WERI-Rb-1 (cell line): ENCODE measurements around the gene TRAPPC3.
A peak's percentile ranks its signal among the peaks of the same experiment; 100 is the strongest.

Source experiments
- DNase-seq: peaks from one replicate; pipeline ENCODE4 v3.0.0-alpha.2; 2020
- H3K27ac ChIP-seq: fragments of 250-450 bp; sonication (Bioruptor Pico); 2 replicates; pipeline ENCODE4 v1.5.1; 2020; ENCODE audit warnings: mild to moderate bottlenecking, moderate library complexity
- H3K27me3 ChIP-seq: fragments of 250-450 bp; sonication (Bioruptor Pico); 2 replicates; pipeline ENCODE4 v1.5.1; 2021; ENCODE audit warnings: mild to moderate bottlenecking, low read depth, moderate library complexity; ENCODE audit not compliant: insufficient read depth, severe bottlenecking
- H3K36me3 ChIP-seq: fragments of 250-450 bp; sonication (Bioruptor Pico); 2 replicates; pipeline ENCODE4 v1.5.1; 2020; ENCODE audit warnings: mild to moderate bottlenecking, moderate library complexity
- H3K4me3 ChIP-seq: 2 replicates; pipeline ENCODE4 v1.5.1; 2011; ENCODE audit warnings: low read depth, mild to moderate bottlenecking, control low read depth, low read length
- H3K9me3 ChIP-seq: fragments of 250-450 bp; sonication (Bioruptor Pico); 2 replicates; pipeline ENCODE4 v1.5.1; 2021; ENCODE audit warnings: mild to moderate bottlenecking, moderate library complexity; ENCODE audit not compliant: severe bottlenecking
- TF ChIP-seq, protein P1 (sequence below): IDR thresholded peaks from 2 replicates; pipeline ENCODE4 v1.5.1; 2011; ENCODE audit warnings: low read depth, mild to moderate bottlenecking, control low read depth, inconsistent platforms, low read length

The TRAPPC3 gene

DNA sequence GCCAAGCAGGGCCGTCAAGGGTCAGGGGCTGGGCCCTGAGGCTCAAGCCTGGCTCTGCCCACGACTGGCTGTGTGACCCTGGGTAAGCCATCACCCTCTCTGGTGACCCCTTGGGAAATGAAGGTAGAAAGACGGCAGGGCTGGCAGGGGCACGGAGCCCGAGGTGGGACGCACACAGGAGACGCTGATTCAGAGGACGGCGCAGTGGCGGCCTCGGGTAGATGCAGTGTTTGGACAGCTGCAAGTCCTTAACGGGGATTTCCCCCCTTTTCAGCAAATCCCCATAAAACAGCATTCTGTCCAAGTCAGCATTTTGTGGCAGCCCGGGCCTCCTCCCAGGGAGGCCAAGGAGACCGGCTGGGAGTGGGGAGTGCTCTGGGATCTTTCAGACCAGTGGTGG, 41.0 kb downstream of the TRAPPC3 start:
- H3K9me3 ChIP-seq = no peaks in the 10 kb centered on the region
- no peak overlapping the region for H3K27ac ChIP-seq
- no peak overlapping the region for H3K4me3 ChIP-seq
- DNase-seq = no peak
- H3K36me3 ChIP-seq = no peaks in the 10 kb centered on the region
- TF ChIP-seq, protein P1, sequence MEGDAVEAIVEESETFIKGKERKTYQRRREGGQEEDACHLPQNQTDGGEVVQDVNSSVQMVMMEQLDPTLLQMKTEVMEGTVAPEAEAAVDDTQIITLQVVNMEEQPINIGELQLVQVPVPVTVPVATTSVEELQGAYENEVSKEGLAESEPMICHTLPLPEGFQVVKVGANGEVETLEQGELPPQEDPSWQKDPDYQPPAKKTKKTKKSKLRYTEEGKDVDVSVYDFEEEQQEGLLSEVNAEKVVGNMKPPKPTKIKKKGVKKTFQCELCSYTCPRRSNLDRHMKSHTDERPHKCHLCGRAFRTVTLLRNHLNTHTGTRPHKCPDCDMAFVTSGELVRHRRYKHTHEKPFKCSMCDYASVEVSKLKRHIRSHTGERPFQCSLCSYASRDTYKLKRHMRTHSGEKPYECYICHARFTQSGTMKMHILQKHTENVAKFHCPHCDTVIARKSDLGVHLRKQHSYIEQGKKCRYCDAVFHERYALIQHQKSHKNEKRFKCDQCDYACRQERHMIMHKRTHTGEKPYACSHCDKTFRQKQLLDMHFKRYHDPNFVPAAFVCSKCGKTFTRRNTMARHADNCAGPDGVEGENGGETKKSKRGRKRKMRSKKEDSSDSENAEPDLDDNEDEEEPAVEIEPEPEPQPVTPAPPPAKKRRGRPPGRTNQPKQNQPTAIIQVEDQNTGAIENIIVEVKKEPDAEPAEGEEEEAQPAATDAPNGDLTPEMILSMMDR = no peak
- no peaks in the 10 kb centered on the region for H3K27me3 ChIP-seq

DNA sequence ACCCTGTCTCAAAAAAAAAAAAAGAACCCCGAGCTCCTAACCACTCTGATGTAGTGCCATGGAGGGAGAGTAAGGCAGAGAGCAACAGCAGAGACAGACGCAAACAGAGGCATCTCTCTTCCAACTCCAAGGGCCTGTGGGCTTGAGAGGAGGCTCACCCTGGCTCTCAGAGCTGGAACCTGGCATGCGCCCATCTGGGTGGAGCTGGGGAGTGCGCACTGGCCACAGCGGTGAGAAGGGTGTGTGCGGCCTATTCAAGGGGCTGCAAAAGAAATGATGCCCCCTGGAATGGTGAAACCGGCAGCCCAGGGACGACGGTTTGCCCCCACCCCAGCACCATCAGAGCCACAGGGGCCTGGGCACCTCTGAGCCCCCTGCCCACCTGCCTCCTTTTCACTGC, 41.9 kb downstream of the TRAPPC3 start:
- Histone ChIP-seq H3K27me3 (no peaks in the 10 kb centered on the region), H3K9me3 (no peaks in the 10 kb centered on the region), H3K36me3 (no peaks in the 10 kb centered on the region), H3K4me3 (no peak overlapping the region), H3K27ac (no peak overlapping the region)
- DNase-seq = no peak
- TF ChIP-seq, protein P1 = no peak

DNA sequence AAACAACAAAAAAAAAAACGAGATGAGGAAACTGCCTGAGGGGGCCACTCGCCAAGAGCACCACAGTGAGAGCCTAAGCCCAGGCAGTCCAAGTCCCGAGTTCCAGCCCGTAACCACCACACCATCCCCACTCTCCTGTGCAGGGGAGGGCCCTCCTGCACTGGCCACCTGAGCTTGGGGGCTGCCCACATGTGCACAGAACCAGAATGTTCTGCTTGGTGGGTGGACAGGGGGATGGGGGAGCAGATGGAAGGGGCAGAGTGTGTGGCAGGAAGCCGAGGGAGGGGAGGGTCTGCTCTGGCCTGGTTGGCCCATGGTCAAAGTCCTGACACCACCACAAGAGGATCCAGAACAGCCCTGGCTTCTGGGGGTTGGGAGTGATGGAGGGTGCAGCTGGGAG, 43.0 kb downstream of the TRAPPC3 start:
- no peak for DNase-seq
- no peaks in the 10 kb centered on the region for H3K36me3 ChIP-seq
- no peak overlapping the region for H3K4me3 ChIP-seq
- no peak overlapping the region for H3K27ac ChIP-seq
- H3K27me3 ChIP-seq = no peaks in the 10 kb centered on the region
- H3K9me3 ChIP-seq = no peaks in the 10 kb centered on the region
- TF ChIP-seq, protein P1 = no peak

DNA sequence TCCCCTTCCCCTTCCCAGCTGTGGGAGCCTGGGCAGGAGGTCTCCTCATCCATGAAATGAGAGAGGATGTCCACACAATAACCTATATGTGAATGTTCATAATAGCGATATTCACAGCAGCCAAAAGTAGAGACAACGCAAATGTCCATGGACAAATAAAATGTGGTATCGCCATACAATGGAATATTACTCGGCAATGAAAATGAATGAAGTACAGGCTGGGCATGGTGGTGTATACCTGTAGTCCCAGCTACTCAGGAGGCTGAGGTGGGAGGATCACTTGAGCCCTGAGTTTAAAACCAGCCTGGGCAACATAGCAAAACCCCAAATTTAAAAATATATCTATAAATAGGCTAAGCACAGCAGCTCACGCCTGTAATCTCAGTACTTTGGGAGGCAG, 47.7 kb downstream of the TRAPPC3 start:
- Histone ChIP-seq H3K9me3 (no peaks in the 10 kb centered on the region), H3K36me3 (no peaks in the 10 kb centered on the region), H3K27ac (no peak overlapping the region), H3K27me3 (no peaks in the 10 kb centered on the region), H3K4me3 (no peak overlapping the region)
- no peak for DNase-seq
- TF ChIP-seq, protein P1 = no peak

DNA sequence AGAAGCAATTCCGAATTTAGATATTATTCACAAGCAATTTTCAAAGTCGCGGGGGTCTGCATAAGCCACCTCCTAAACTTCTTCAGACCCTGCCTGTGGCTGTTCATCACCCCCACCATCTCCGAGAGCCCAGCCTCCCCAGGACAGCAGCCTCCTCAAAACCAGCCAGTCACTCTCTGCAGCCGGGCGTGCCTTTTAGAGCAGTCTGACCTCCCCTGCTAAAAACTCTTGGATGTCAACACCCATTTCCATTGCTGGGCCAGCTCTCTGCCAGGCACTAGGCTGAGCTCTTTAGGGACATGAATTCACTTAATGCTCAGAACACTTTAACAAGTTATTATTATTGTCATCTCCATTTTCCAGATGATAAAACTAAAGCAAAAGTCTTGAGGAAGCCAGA, 48.9 kb downstream of the TRAPPC3 start:
- no peak overlapping the region for H3K27ac ChIP-seq
- DNase-seq = no peak
- TF ChIP-seq, protein P1 = no peak
- H3K36me3 ChIP-seq = no peaks in the 10 kb centered on the region
- no peaks in the 10 kb centered on the region for H3K27me3 ChIP-seq
- no peak overlapping the region for H3K4me3 ChIP-seq
- H3K9me3 ChIP-seq = no peaks in the 10 kb centered on the region

DNA sequence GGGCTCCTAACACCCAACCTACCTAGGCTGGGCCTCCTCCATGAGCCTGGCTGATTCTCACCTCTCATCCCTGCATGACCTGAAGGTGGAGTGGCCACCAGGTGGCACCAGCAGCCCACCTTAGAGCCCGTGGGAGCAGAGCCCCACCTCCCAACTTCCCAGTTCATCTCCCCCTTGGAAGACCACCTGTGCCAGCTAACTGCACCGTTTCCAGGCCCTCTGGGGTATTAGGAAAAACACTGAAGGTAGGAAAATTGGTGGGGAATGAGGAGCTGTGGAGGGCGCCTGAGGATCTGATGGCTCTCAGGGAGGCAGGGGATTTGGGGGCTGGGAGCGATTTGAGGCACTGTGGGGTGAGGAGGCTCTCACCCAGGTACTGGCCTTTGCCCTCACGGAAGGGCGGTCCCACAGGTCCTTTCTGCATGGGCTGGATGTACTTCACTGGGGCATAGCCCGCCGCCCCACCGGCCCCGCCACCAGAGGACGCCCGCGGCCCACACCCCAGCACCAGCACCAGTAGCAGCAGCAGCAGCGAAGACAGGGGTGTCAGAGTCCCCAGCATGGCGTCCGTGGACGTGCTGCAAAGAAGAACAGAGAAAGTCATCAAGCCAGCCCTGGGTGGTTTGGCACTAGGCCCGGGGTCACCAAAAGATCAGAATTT, 49.5 kb downstream of the TRAPPC3 start:
- DNase-seq = peak; percentile 81
- Histone ChIP-seq H3K36me3 (peaks cover 2% of the 10 kb centered on the region), H3K27ac (no peak overlapping the region), H3K27me3 (no peaks in the 10 kb centered on the region), H3K4me3 (no peak overlapping the region), H3K9me3 (no peaks in the 10 kb centered on the region)
- TF ChIP-seq, protein P1 = peak; percentile 91
